ENCODE results near the gene PHLDB1. TPM values are rescaled to one million over a fixed set of nuclear protein-coding genes. Genes with fewer than 3 reads are reported as not detected.
A peak's percentile ranks its signal among the peaks of the same experiment; 100 is the strongest.

The PHLDB1 gene
- total and polyA plus RNA-seq, 2 of the 8 experiments (the other 6 are each of a cell fraction or from before 2014, with no cell fraction given) = 53.9 to 74.8 TPM

DNA sequence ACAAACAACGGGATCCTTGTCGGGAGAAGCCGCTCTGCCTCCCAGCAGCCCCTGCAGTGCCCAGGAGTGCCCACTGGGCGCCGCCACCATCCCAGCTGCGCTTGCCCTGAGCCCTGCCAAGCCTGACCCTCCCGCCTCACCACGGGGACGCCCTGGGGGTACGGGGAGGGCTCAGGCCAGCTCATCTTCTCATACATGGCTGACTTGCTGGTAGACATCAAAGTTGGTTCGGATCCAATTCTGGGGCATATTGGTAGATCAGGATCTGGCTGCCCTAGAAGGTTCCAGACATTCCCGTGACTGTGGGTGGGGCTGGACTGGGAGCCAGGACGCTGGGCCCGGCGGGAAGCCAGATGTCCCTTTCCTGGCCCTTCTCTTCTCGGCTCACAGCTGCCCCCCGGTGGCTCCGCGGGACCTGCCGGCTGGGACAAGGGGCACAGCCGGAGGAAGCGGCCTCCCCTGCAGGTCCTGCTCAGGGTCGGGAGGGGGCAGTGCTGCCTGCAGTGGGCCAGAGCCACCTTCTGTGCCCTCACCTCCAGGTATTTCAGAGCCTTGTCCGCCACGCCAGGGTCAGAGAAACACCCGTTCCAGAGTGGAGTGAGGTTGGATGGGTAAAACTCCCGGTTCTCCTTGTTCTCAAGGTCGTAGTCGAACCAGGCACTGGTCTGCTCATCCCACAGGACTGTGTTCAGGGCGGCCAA lies 82.6 kb downstream of the PHLDB1 start (continued):
- TF ChIP-seq EZH2 (IDR thresholded peaks at IDR 0.05; ENCODE audit: low read depth, low read length, severe bottlenecking) = no peak
- TF ChIP-seq JUN (IDR thresholded peaks at IDR 0.05; ENCODE audit: low read depth, low read length) = 0 out of 2 replicates have a peak, but pooled peaks have one; percentile 13
- peak; percentile 33; the same call in 1 of the 2 replicates for TF ChIP-seq BACH1 (IDR thresholded peaks at IDR 0.05; ENCODE audit: low read length)
- peak; percentile 36 for TF ChIP-seq TAF7 (optimal IDR thresholded peaks at IDR 0.05; ENCODE audit: borderline replicate concordance, low read depth, low read length)
- TF ChIP-seq RXRA (IDR thresholded peaks at IDR 0.05; ENCODE audit: insufficient read depth, low read depth, low read length) = no peak
- no peak for TF ChIP-seq ZNF274 (IDR thresholded peaks at IDR 0.05; ENCODE audit: borderline replicate concordance, extremely low read depth, low read length)
- TF ChIP-seq POLR2AphosphoS5 (IDR thresholded peaks at IDR 0.05; ENCODE audit: low read depth, low read length) = no peak
- no peak for TF ChIP-seq CEBPB (IDR thresholded peaks at IDR 0.05; ENCODE audit: low read depth, low read length)
- TF ChIP-seq TEAD4 (IDR thresholded peaks at IDR 0.05; ENCODE audit: low read depth, low read length) = 0 out of 2 replicates have a peak, but pooled peaks have one; percentile 28
- TF ChIP-seq, protein P1, sequence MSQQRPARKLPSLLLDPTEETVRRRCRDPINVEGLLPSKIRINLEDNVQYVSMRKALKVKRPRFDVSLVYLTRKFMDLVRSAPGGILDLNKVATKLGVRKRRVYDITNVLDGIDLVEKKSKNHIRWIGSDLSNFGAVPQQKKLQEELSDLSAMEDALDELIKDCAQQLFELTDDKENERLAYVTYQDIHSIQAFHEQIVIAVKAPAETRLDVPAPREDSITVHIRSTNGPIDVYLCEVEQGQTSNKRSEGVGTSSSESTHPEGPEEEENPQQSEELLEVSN (IDR thresholded peaks at IDR 0.05) = no peak
- TF ChIP-seq, protein P2, sequence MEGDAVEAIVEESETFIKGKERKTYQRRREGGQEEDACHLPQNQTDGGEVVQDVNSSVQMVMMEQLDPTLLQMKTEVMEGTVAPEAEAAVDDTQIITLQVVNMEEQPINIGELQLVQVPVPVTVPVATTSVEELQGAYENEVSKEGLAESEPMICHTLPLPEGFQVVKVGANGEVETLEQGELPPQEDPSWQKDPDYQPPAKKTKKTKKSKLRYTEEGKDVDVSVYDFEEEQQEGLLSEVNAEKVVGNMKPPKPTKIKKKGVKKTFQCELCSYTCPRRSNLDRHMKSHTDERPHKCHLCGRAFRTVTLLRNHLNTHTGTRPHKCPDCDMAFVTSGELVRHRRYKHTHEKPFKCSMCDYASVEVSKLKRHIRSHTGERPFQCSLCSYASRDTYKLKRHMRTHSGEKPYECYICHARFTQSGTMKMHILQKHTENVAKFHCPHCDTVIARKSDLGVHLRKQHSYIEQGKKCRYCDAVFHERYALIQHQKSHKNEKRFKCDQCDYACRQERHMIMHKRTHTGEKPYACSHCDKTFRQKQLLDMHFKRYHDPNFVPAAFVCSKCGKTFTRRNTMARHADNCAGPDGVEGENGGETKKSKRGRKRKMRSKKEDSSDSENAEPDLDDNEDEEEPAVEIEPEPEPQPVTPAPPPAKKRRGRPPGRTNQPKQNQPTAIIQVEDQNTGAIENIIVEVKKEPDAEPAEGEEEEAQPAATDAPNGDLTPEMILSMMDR (IDR thresholded peaks at IDR 0.05; ENCODE audit: control extremely low read depth in 1 of 3, insufficient read depth in 1 of 3, low read depth in 1 of 3, low read length in 3 of 3) = peak; percentile 96 to 100 (median 97)
- no peak for TF ChIP-seq HDAC6 (IDR thresholded peaks at IDR 0.05; ENCODE audit: low read depth, low read length)
- TF ChIP-seq TAF1 (IDR thresholded peaks at IDR 0.05; ENCODE audit: low read depth, low read length) = 0 out of 2 replicates have a peak, but pooled peaks have one; percentile 17
- TF ChIP-seq ASH2L (IDR thresholded peaks at IDR 0.05; ENCODE audit: low read length) = peak; percentile 54
- TF ChIP-seq PHF8 (conservative IDR thresholded peaks at IDR 0.05; ENCODE audit: low read depth, low read length) = 0 out of 2 replicates have a peak, but pooled peaks have one; percentile 16
- no peak for TF ChIP-seq KDM1A (IDR thresholded peaks at IDR 0.05; ENCODE audit: borderline replicate concordance, low read length)
- no peak for TF ChIP-seq TCF12 (IDR thresholded peaks at IDR 0.05; ENCODE audit: low read depth, low read length)
- TF ChIP-seq TBP (IDR thresholded peaks at IDR 0.05; ENCODE audit: low read depth, low read length) = peak; percentile 60; the same call in 1 of the 2 replicates
- peak; percentile 77 for TF ChIP-seq YY1 (IDR thresholded peaks at IDR 0.05; ENCODE audit: low read depth, low read length)

Data from H1 (cell line).